GM12801 (cell line): ENCODE results near the gene TPST1.

Experiments used
- CTCF ChIP-seq: IDR thresholded peaks from one replicate; pipeline ENCODE4 v1.5.1; 2011; ENCODE audit warnings: control low read depth; ENCODE audit not compliant: insufficient read length; ENCODE audit errors: extremely low read depth

Gene TPST1

GRCh38 chr7:66183700-66184099 lies 21.4 kb upstream of the TPST1 start:
- no peak for TF ChIP-seq CTCF

- TF ChIP-seq CTCF: no peak
Observed at GRCh38 chr7:66185680-66186187, 19.4 kb upstream of the TPST1 start.

- TF ChIP-seq CTCF: no peak
Observed at GRCh38 chr7:66186991-66187390, 18.1 kb upstream of the TPST1 start.

GRCh38 chr7:66187905-66188304 lies 17.2 kb upstream of the TPST1 start:
- no peak for TF ChIP-seq CTCF

- no peak for TF ChIP-seq CTCF
Observed at GRCh38 chr7:66188645-66189044, 16.5 kb upstream of the TPST1 start.

- no peak for TF ChIP-seq CTCF
Observed at GRCh38 chr7:66189695-66190503, 15.2 kb upstream of the TPST1 start.

GRCh38 chr7:66190504-66190857 lies 14.7 kb upstream of the TPST1 start:
- TF ChIP-seq CTCF: no peak
